ENCODE measurements around the gene C1QTNF1.
A peak's percentile ranks its signal among the peaks of the same experiment; 100 is the strongest.

DNA sequence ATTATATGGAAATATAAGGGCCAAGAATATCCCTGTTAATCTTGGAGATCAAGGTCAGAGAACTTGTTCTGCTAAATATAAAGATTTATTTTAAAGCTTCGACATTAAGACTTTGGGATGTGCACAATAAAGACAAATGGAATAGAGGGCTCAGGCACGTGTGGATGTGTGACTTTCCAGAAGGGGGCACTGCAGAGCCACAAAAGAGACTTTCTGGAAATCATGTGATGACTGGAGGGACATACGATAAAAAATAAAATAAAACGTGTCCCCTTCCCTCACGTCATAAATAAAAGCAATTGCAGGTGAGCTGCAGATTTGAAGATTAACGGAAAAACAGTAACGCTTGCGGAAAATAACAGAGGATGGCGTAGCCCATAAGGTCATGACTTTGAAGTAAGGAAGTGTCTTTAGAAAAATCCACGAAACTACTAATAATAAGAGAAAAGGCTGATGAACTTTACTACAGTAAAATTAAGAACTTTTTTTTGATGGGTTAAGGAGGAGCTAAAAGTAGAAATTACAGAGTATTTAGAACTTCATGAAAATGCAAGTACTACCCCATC lies 41.2 kb downstream of the C1QTNF1 start:
- no peak for TF ChIP-seq EZH2 (IDR thresholded peaks at IDR 0.05; ENCODE audit: borderline replicate concordance, insufficient read depth, low read depth, low read length, poor library complexity, severe bottlenecking)
- peak; percentile 56 for TF ChIP-seq CTCF (IDR thresholded peaks at IDR 0.05)

All from B cell (primary cell).